Sciatic nerve (tissue), 2 donors: Measurements from ENCODE around the gene CBLN4. TPM values are rescaled to one million over a fixed set of nuclear protein-coding genes. Genes with fewer than 3 reads are reported as not detected.

Experiments
- ATAC-seq: fragments of 200-7000 bp; cut with Tn5 transposase; one replicate; pipeline ENCODE4 v1.9.1; 2020; ENCODE audit warnings: mild to moderate bottlenecking, moderate library complexity
- DNase-seq: peaks from one replicate; pipeline ENCODE4 v3.0.0-alpha.2; 2020; ENCODE audit warnings: low spot score
- intact Hi-C: fragments of 100-400 bp; cut with DNase I; formaldehyde crosslinking; loops from one replicate; pipeline ENCODE4 v1.14.2; 2022
- total RNA-seq: library from RNA; stranded (reverse); fragmentation: NEBNext Ultra II Directional; extraction: Animal tissue kit (Norgen Biotek cat#: 25700); gene quantifications from one replicate; pipeline ENCODE4 v1.2.1, GENCODE V29; 2021
- donor health status: DM: no; HTN: no; CAD: no.
- donor health status: DM: no; HTN: no; CAD: no.

Gene CBLN4
- total RNA-seq, result 14.1 TPM

GRCh38 chr20:56005389-56005715, at the start of gene CBLN4:
TSS of gene CBLN4 (minus strand) at chr20:56005519. CDS start at chr20:56004171, 1,348 bp downstream.
- intact Hi-C loops, result no loop called here
- ATAC-seq, result peak; percentile 24
- no peak for DNase-seq

- ATAC-seq (no peak), DNase-seq (no peak)
- intact Hi-C loops, result no loop called here
These were observed 37.9 kb upstream of the CBLN4 start for GRCh38 chr20:56043227-56043626.

GRCh38 chr20:56032251-56032650, 26.9 kb upstream of the CBLN4 start:
- ATAC-seq (no peak), DNase-seq (no peak)
- intact Hi-C loops, result no loop called here

- ATAC-seq (no peak), DNase-seq (no peak)
- intact Hi-C loops, result no loop called here
These were observed 13.4 kb upstream of the CBLN4 start for GRCh38 chr20:56018716-56019115.

- intact Hi-C loops, result no loop called here
- DNase-seq (no peak), ATAC-seq (no peak)
These were observed 12.9 kb upstream of the CBLN4 start for GRCh38 chr20:56018194-56018593.

- intact Hi-C loops, result no loop called here
- ATAC-seq (no peak), DNase-seq (no peak)
These were observed 12.2 kb upstream of the CBLN4 start for GRCh38 chr20:56017560-56017959.

- DNase-seq, result no peak
- intact Hi-C loops, result no loop called here
- no peak for ATAC-seq
These were observed 9.7 kb upstream of the CBLN4 start for GRCh38 chr20:56014998-56015397.

GRCh38 chr20:56014151-56014550, 8.8 kb upstream of the CBLN4 start:
- no peak for DNase-seq
- no peak for ATAC-seq
- intact Hi-C loops, result no loop called here

GRCh38 chr20:56004611-56005388, 519 bp downstream of the CBLN4 start:
- intact Hi-C loops, result no loop called here
- no peak for ATAC-seq

GRCh38 chr20:56004007-56004406, 1.3 kb downstream of the CBLN4 start:
- no peak for DNase-seq
- intact Hi-C loops, result no loop called here
- ATAC-seq, result peak; percentile 68

More at GRCh38 chr20:56004611-56005388, 519 bp downstream of the CBLN4 start:
- no peak for DNase-seq

- intact Hi-C loops, result no loop called here
- DNase-seq (no peak), ATAC-seq (no peak)
These were observed 2.2 kb downstream of the CBLN4 start for GRCh38 chr20:56002908-56003800.

- DNase-seq (no peak), ATAC-seq (no peak)
- intact Hi-C loops, result no loop called here
These were observed 3.4 kb downstream of the CBLN4 start for GRCh38 chr20:56001890-56002289.

GRCh38 chr20:56001106-56001785, 4.1 kb downstream of the CBLN4 start:
- DNase-seq (no peak), ATAC-seq (no peak)
- intact Hi-C loops, result no loop called here

GRCh38 chr20:55978550-55978949, 26.8 kb downstream of the CBLN4 start:
- DNase-seq (no peak), ATAC-seq (no peak)
- intact Hi-C loops, result no loop called here

- DNase-seq, result no peak
- intact Hi-C loops, result no loop called here
- peak; percentile 59 for ATAC-seq
These were observed 27.4 kb downstream of the CBLN4 start for GRCh38 chr20:55977690-55978459.

GRCh38 chr20:55974491-55975202, 30.7 kb downstream of the CBLN4 start:
- no peak for DNase-seq
- intact Hi-C loops, result no loop called here
- ATAC-seq, result no peak

GRCh38 chr20:55964790-55965189, 40.5 kb downstream of the CBLN4 start:
- no peak for DNase-seq
- no peak for ATAC-seq
- intact Hi-C loops, result no loop called here
